ENCODE measurements around the gene CIBAR2.
A peak's percentile ranks its signal among the peaks of the same experiment; 100 is the strongest.

The CIBAR2 gene

DNA sequence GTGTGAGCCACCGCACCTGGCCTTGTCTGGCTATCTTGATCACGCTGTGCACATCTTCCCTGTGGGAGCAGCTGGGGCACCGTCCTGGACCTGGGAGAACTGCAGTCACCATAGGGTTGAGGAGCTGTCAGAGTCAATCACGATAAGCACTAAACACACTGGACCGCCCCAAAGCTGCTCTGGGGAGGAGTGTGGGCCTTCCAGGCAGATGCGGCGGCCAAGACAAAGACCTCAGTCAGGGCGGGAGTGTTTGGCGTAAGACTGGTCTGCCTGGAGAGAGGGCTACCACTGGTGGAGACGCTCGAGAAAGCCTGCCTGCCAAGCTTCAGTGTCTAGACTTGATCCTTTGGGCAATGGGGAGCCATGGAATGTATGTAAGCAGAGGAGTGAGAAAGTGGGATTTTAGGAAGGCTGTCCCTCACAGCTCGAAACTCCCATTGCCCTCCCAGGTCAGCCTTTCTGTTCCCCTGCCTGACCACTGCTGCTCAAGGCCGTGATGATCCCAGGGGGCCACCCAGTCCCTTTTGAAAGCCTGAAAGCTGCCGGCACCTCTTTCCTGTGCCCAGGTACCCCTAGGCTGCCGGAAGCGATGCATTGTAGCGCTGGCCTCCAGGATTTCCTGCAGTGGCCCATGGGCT, 29.3 kb upstream of the CIBAR2 start:
- no peaks in the 10 kb centered on the region for H3K36me3 ChIP-seq (ENCODE audit: control insufficient read depth, insufficient read depth, low read length)
- H3K27me3 ChIP-seq (ENCODE audit: control insufficient read depth, insufficient read depth, low read length), result no peaks in the 10 kb centered on the region
- no peak overlapping the region for H3K4me3 ChIP-seq (ENCODE audit: low read length)
- H3K9ac ChIP-seq (ENCODE audit: low read length), result no peak overlapping the region
- H3K4me1 ChIP-seq (ENCODE audit: control insufficient read depth, insufficient read depth, low read length), result peaks cover 6% of the 10 kb centered on the region
- no peaks in the 10 kb centered on the region for H3K9me3 ChIP-seq (ENCODE audit: control insufficient read depth, low read length)

DNA sequence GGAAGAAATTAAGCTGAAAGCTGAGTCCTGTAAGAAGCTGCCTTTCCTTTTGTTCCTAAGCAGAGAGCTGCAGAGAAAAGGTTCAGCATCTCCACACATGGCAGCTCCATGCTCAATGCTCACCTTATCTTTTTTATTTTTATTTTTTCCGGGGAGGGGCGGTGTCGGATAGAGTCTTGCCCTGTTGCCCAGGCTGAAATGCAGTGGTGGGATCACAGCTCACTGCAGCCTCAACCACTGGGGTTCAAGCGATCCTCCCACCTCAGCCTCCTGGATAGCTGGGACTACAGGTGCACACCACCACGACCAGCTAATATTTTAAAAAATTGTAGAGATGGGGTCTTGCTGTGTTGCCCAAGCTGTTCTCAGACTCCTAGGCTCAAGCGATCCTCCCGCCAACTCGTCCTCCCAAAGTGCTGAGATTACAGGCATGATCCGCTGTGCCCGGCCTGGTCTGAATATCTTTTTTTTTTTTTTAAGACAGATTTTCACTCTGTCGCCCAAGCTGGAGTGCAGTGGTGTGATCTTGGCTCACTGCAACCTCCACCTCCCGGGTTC, 28.3 kb upstream of the CIBAR2 start:
- Histone ChIP-seq H3K9ac (ENCODE audit: low read length) (no peak overlapping the region), H3K9me3 (ENCODE audit: control insufficient read depth, low read length) (no peaks in the 10 kb centered on the region), H3K27me3 (ENCODE audit: control insufficient read depth, insufficient read depth, low read length) (no peaks in the 10 kb centered on the region), H3K4me3 (ENCODE audit: low read length) (no peak overlapping the region), H3K36me3 (ENCODE audit: control insufficient read depth, insufficient read depth, low read length) (no peaks in the 10 kb centered on the region), H3K4me1 (ENCODE audit: control insufficient read depth, insufficient read depth, low read length) (peaks cover 11% of the 10 kb centered on the region)

DNA sequence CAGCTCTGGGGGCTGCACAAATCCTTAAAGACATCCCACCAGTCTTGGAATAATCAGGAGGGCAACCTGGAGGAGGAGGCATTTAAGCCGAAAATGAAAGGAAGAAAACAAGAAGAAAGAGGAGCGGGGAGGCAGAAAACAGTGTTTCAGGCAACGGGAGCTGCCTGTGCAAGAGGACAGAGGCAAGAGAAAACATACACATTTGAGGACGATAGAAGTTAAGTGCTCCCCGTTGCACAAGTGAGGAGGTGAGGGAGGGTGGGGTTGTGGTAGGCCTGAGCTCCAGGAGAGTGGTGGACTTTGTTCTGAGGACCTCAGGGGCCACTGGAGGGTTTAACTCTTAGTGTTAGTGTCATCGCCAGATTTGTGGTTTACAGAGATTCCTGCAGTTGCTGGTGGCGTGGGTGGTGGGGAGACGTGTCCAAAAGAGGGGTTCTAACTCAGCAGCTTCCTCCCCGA, 27.6 kb upstream of the CIBAR2 start:
- Histone ChIP-seq H3K4me1 (ENCODE audit: control insufficient read depth, insufficient read depth, low read length) (peaks cover 15% of the 10 kb centered on the region), H3K9ac (ENCODE audit: low read length) (no peak overlapping the region), H3K27me3 (ENCODE audit: control insufficient read depth, insufficient read depth, low read length) (no peaks in the 10 kb centered on the region), H3K9me3 (ENCODE audit: control insufficient read depth, low read length) (no peaks in the 10 kb centered on the region), H3K4me3 (ENCODE audit: low read length) (no peak overlapping the region), H3K36me3 (ENCODE audit: control insufficient read depth, insufficient read depth, low read length) (no peaks in the 10 kb centered on the region)

DNA sequence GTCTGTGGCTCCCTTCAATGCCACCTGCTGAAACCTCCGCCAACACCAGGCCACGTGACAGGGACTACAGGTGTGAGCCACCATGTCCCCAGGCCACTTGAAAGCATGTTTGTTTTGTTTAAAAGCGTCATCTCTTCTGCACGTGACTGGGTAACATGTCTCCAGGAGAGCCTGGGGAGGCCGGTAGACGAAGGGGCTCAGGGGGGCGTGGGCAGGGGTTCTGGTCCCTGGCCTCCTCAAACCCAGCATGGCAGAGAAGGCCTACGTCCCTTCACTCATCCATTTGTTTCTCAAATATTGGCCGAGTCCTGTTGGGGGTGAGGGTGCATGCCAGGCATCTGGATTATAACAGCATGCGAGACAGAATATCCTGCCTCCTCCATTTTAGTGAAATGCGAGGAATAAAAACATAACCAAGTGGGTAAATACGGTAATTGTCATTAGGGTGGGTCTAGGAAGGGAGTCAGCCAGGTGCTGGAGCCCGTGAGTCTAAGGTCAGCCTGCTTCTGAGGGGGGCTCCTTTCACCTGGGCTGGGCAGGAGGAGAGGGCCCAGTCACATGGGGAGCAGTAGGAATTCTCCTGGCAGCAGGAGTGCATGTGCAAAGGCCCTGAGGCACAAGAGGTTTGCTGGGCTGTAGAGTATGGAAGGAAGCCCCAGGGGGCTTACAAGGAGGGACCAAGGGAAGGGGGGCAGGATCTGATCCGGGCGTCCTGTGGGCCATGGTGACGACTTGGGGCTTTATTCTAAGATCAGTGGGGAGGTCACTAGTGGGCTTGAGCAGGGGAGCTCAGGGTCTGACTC, 26.8 kb upstream of the CIBAR2 start:
- Histone ChIP-seq H3K9me3 (ENCODE audit: control insufficient read depth, low read length) (no peaks in the 10 kb centered on the region), H3K27me3 (ENCODE audit: control insufficient read depth, insufficient read depth, low read length) (no peaks in the 10 kb centered on the region), H3K36me3 (ENCODE audit: control insufficient read depth, insufficient read depth, low read length) (no peaks in the 10 kb centered on the region), H3K4me1 (ENCODE audit: control insufficient read depth, insufficient read depth, low read length) (peaks cover 22% of the 10 kb centered on the region), H3K4me3 (ENCODE audit: low read length) (no peak overlapping the region), H3K9ac (ENCODE audit: low read length) (no peak overlapping the region)

DNA sequence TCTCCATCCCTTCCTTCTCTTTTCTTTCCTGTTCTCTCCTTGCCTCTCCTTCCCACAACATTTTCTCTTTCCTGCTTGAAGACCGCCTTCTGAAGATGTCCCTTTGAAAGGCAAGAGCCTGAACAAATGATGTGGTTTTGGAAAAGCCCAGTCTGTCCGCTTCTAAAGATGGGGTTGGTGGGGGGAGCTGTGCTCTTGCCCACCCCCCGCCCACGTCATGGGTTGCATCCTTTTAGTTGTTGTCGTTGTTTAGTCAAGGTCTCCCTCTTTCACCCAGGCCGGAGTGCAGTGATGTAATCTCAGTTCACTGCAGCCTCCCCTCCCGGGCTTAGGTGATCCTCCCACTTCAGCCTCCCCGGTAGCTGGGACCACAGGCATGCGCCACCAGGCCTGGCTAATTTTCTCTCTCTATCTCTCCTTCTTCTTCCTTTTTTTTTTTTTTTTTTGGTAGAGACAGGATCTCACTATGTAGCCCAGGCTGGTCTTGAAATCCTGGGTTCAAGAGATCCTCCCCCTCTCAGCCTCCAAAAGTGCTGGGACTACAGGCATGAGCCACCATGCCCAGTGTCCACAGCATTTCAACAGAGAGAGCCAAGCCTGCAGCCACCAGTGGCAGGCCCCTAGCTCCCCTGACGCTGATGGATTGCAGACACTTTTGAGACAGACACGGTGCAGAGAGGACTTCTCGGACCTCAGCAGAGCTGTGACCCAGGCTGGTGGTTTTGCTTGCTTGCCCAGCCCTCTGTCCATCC, 26.0 kb upstream of the CIBAR2 start:
- no peak overlapping the region for H3K9ac ChIP-seq (ENCODE audit: low read length)
- no peaks in the 10 kb centered on the region for H3K36me3 ChIP-seq (ENCODE audit: control insufficient read depth, insufficient read depth, low read length)
- no peak overlapping the region for H3K4me3 ChIP-seq (ENCODE audit: low read length)
- no peaks in the 10 kb centered on the region for H3K27me3 ChIP-seq (ENCODE audit: control insufficient read depth, insufficient read depth, low read length)
- H3K9me3 ChIP-seq (ENCODE audit: control insufficient read depth, low read length), result no peaks in the 10 kb centered on the region
- peaks cover 22% of the 10 kb centered on the region for H3K4me1 ChIP-seq (ENCODE audit: control insufficient read depth, insufficient read depth, low read length)

DNA sequence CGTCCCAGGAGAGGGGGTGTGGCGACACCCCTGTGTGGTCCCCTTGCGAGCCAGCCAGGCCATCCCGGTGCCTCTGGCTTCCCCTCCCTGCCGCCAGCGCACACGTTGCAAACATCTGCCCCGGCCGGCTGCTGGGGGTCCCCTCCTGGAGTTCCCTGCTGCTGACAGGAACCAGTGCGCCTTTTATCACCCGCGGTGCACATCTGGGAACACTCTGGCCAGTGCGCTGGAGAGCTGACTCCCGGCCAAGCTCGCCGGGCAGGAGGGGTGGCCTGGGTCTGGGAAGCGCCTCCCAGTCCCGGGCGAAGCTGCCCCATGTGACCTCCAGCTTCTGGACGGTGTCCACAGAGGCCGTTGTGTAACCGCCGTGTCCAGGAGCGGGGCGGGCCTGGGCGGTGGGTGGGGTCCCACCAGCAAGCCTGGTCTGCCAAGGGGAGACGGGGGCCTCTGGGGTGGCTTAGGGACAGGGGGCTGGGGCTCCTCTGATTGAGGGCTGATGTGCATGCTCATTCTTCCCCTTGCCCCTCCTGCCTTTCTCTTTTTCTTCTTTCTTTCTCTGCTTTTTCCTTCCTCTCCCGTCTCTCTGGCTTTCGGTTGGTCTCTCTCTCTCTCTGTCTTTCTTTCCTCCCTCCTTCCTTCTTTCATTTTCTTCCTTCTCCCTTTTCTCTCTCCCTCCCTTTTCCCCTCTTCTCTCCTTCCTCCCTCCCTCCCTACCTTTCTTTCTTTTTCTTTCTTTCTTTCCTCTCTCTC, 25.2 kb upstream of the CIBAR2 start:
- H3K27me3 ChIP-seq (ENCODE audit: control insufficient read depth, insufficient read depth, low read length), result no peaks in the 10 kb centered on the region
- no peaks in the 10 kb centered on the region for H3K36me3 ChIP-seq (ENCODE audit: control insufficient read depth, insufficient read depth, low read length)
- H3K9me3 ChIP-seq (ENCODE audit: control insufficient read depth, low read length), result no peaks in the 10 kb centered on the region
- H3K4me1 ChIP-seq (ENCODE audit: control insufficient read depth, insufficient read depth, low read length), result peaks cover 22% of the 10 kb centered on the region
- H3K9ac ChIP-seq (ENCODE audit: low read length), result peak overlapping the region; percentile 47
- peak overlapping the region; percentile 14 for H3K4me3 ChIP-seq (ENCODE audit: low read length)

DNA sequence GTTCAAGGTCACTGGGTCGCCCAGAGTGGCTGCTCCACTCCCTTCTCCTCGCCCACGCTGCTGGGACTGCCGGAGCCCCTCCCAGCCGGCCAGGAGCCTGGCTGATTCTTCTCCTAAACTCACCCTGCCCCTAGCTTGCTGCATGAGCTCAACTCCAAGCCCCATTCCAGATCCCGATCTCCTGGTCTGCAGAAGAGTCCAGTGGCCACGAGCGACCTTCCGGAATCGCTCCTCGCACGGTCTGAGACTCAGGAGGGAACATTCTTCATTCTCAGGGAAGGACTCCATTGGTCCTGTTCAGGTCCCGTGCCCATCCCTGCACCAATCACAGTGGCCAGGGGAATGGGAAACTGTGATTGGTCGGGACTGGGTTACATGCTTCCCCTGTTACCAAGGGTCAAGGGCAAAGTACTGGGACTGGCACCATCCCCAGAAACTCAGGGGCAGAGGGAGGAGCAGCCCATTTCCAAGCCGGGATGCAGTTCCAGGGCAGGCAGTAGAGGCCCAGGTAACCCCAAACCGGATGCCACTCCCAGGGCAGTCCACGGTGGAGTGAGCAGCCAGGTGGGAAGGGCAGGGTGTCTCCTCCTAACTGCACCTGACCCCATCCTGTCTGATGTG, 24.5 kb upstream of the CIBAR2 start:
- peak overlapping the region; percentile 28 for H3K9ac ChIP-seq (ENCODE audit: low read length)
- H3K4me3 ChIP-seq (ENCODE audit: low read length), result peak overlapping the region; percentile 14
- peaks cover 22% of the 10 kb centered on the region for H3K4me1 ChIP-seq (ENCODE audit: control insufficient read depth, insufficient read depth, low read length)

DNA sequence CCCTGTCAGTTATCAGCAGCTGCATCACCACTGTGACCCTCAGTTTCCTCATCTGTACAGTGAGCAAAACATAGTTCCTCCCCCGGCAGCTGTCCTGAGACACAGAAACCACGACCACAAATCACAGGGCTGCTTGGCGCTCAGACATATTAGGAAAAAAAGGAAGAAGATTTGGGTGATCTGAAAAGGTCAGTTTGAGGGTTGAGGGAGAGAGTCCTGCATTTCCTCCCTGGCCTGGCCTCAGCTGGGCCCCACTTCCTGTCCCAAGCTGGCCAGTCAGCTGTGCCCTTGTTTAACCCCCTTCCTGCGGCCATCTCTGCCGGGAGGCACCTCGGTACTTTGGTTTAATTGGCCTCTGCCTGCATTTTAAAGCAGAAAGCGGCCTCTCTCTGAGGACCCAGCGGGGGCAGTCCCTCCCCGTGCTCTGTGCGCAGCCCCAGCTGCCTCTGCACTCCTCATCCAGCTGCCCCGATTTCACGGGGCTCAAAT, 24.0 kb upstream of the CIBAR2 start:
- peaks cover 22% of the 10 kb centered on the region for H3K4me1 ChIP-seq (ENCODE audit: control insufficient read depth, insufficient read depth, low read length)

More for the DNA sequence above, 24.5 kb upstream of the CIBAR2 start:
- Histone ChIP-seq H3K27me3 (ENCODE audit: control insufficient read depth, insufficient read depth, low read length) (no peaks in the 10 kb centered on the region), H3K9me3 (ENCODE audit: control insufficient read depth, low read length) (no peaks in the 10 kb centered on the region), H3K36me3 (ENCODE audit: control insufficient read depth, insufficient read depth, low read length) (no peaks in the 10 kb centered on the region)

DNA sequence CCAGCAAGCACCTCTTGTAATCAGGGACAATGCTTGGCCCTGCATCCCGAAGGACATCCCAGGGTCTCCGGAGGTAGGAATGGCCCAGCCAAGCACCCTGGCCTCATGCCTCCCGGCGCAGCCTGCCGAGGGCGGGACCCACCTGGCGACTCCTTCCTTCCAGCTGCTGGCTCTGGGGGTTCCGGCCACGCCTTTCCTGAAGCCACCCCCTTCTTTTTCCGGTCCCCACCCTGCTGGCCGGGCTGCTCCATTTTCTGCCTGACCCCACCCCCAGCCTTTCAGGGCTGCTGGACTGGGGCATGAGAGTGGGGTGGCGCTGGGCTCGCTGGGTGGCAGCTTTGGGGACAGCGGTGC, 22.5 kb upstream of the CIBAR2 start:
- H3K9me3 ChIP-seq (ENCODE audit: control insufficient read depth, low read length), result no peaks in the 10 kb centered on the region
- no peak overlapping the region for H3K4me3 ChIP-seq (ENCODE audit: low read length)
- no peaks in the 10 kb centered on the region for H3K36me3 ChIP-seq (ENCODE audit: control insufficient read depth, insufficient read depth, low read length)
- H3K27me3 ChIP-seq (ENCODE audit: control insufficient read depth, insufficient read depth, low read length), result no peaks in the 10 kb centered on the region
- peaks cover 29% of the 10 kb centered on the region for H3K4me1 ChIP-seq (ENCODE audit: control insufficient read depth, insufficient read depth, low read length)
- H3K9ac ChIP-seq (ENCODE audit: low read length), result no peak overlapping the region

More for the DNA sequence above, 24.0 kb upstream of the CIBAR2 start:
- H3K9me3 ChIP-seq (ENCODE audit: control insufficient read depth, low read length), result no peaks in the 10 kb centered on the region
- H3K9ac ChIP-seq (ENCODE audit: low read length), result no peak overlapping the region
- no peak overlapping the region for H3K4me3 ChIP-seq (ENCODE audit: low read length)
- no peaks in the 10 kb centered on the region for H3K27me3 ChIP-seq (ENCODE audit: control insufficient read depth, insufficient read depth, low read length)
- H3K36me3 ChIP-seq (ENCODE audit: control insufficient read depth, insufficient read depth, low read length), result no peaks in the 10 kb centered on the region

DNA sequence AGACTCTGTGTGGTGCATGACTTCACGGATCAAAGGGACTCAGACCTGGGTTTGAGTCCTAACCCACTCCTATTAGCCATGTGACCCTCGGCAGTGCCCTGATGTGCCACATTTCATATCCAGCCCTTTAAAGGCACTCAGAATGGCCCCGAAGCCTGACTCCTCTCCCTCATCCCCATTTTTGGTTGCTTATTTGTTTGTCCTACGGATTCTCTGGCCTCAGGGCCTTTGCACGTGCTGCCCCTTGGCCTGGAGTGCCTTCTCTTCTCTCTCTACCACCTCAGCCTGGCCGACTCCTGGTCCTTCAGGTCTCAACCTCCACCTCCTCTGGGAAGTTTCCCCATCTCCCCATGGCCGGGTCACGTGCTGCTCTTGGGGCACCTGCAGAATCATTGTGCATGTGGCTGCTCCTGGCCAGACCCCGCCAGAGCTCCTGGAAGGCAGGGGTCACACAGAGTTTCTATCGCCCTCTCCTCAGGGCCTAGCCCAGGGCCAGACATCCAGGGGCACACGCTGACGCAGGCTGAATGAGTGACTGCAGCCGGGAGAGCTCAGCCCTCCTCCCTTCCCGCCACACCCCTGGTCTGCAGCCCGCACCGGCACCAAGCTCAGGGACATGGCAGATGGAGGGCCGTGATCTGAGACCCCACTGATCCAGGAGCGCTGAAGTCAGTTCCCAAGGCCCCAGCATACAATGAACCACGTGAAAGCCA, 22.0 kb upstream of the CIBAR2 start:
- Histone ChIP-seq H3K9ac (ENCODE audit: low read length) (no peak overlapping the region), H3K36me3 (ENCODE audit: control insufficient read depth, insufficient read depth, low read length) (no peaks in the 10 kb centered on the region), H3K27me3 (ENCODE audit: control insufficient read depth, insufficient read depth, low read length) (no peaks in the 10 kb centered on the region), H3K4me1 (ENCODE audit: control insufficient read depth, insufficient read depth, low read length) (peaks cover 29% of the 10 kb centered on the region), H3K4me3 (ENCODE audit: low read length) (no peak overlapping the region), H3K9me3 (ENCODE audit: control insufficient read depth, low read length) (no peaks in the 10 kb centered on the region)

DNA sequence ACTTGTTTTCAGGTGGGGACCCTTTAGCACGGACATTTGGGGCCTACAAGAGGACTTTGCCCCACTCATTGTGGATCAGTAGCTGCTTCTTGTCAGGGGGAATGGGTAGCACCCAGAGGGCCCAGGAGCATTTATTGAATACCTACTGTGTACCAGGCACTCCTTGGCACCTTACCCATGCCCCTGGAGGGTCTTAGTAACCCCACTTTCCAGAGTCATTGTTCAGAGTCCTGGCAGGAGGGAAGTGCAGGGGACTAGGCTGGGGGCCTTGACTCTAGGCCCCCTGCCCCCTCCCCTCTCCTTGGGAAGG, 21.0 kb upstream of the CIBAR2 start:
- H3K9me3 ChIP-seq (ENCODE audit: control insufficient read depth, low read length), result no peaks in the 10 kb centered on the region
- no peak overlapping the region for H3K4me3 ChIP-seq (ENCODE audit: low read length)
- H3K9ac ChIP-seq (ENCODE audit: low read length), result no peak overlapping the region
- H3K4me1 ChIP-seq (ENCODE audit: control insufficient read depth, insufficient read depth, low read length), result peaks cover 29% of the 10 kb centered on the region
- no peaks in the 10 kb centered on the region for H3K36me3 ChIP-seq (ENCODE audit: control insufficient read depth, insufficient read depth, low read length)
- H3K27me3 ChIP-seq (ENCODE audit: control insufficient read depth, insufficient read depth, low read length), result no peaks in the 10 kb centered on the region

Data from mucosa of stomach (tissue), 1 donor.